HEK293 (cell line): ENCODE data around the gene KEAP1.
A peak's percentile ranks its signal among the peaks of the same experiment; 100 is the strongest.

Source experiments
- BCL11A ChIP-seq: fragments of 450-650 bp; formaldehyde crosslinking; IDR thresholded peaks from 2 replicates; pipeline ENCODE4 v1.5.1; 2016; ENCODE audit warnings: low read depth, missing biosample characterization, missing genetic modification characterization
- EGR2 ChIP-seq: fragments of 450-650 bp; formaldehyde crosslinking; IDR thresholded peaks from 2 replicates; pipeline ENCODE4 v1.5.1; 2016; ENCODE audit warnings: low read depth, missing biosample characterization, missing genetic modification characterization
- HOXD13 ChIP-seq: sonication (generic); formaldehyde crosslinking; IDR thresholded peaks from 2 replicates; pipeline ENCODE4 v1.8.0; 2022; ENCODE audit warnings: missing genetic modification reagents, borderline replicate concordance
- KLF8 ChIP-seq: fragments of 450-650 bp; formaldehyde crosslinking; IDR thresholded peaks from 2 replicates; pipeline ENCODE4 v1.5.1; 2016; ENCODE audit warnings: missing biosample characterization, missing genetic modification characterization
- KLF9 ChIP-seq: fragments of 450-650 bp; formaldehyde crosslinking; IDR thresholded peaks from 2 replicates; pipeline ENCODE4 v1.5.1; 2016; ENCODE audit warnings: missing biosample characterization, missing genetic modification characterization, low read depth
- OSR2 ChIP-seq: fragments of 450-650 bp; formaldehyde crosslinking; IDR thresholded peaks from 2 replicates; pipeline ENCODE4 v1.5.1; 2016; ENCODE audit warnings: missing biosample characterization, missing genetic modification characterization
- OVOL3 ChIP-seq: fragments of 450-650 bp; formaldehyde crosslinking; IDR thresholded peaks from 2 replicates; pipeline ENCODE4 v1.5.1; 2016; ENCODE audit warnings: missing biosample characterization, missing genetic modification characterization
- YY1 ChIP-seq: fragments of 450-650 bp; formaldehyde crosslinking; IDR thresholded peaks from 2 replicates; pipeline ENCODE4 v1.5.1; 2018; ENCODE audit warnings: missing biosample characterization, missing genetic modification characterization
- ZNF10 ChIP-seq: fragments of 450-650 bp; formaldehyde crosslinking; IDR thresholded peaks from 2 replicates; pipeline ENCODE4 v1.5.1; 2017; ENCODE audit warnings: missing biosample characterization, missing genetic modification characterization
- ZNF114 ChIP-seq: fragments of 450-650 bp; formaldehyde crosslinking; IDR thresholded peaks from 2 replicates; pipeline ENCODE4 v1.5.0; 2017; ENCODE audit warnings: missing biosample characterization, missing genetic modification characterization
- ZNF16 ChIP-seq: fragments of 450-650 bp; formaldehyde crosslinking; IDR thresholded peaks from 2 replicates; pipeline ENCODE4 v1.5.1; 2016; ENCODE audit warnings: low read depth, missing biosample characterization, missing genetic modification characterization
- ZNF175 ChIP-seq: fragments of 450-650 bp; formaldehyde crosslinking; IDR thresholded peaks from 2 replicates; pipeline ENCODE4 v1.5.1; 2016; ENCODE audit warnings: missing biosample characterization, missing genetic modification characterization
- ZNF184 ChIP-seq: fragments of 450-650 bp; IDR thresholded peaks from 2 replicates; pipeline ENCODE4 v1.5.1; 2018; ENCODE audit warnings: missing biosample characterization, mild to moderate bottlenecking, missing genetic modification characterization
- ZNF19 ChIP-seq: fragments of 450-650 bp; formaldehyde crosslinking; IDR thresholded peaks from 2 replicates; pipeline ENCODE4; 2016; ENCODE audit warnings: missing biosample characterization, missing genetic modification characterization, low read depth
- ZNF202 ChIP-seq: fragments of 450-650 bp; formaldehyde crosslinking; IDR thresholded peaks from 2 replicates; pipeline ENCODE4 v1.5.1; 2016; ENCODE audit warnings: missing biosample characterization, missing genetic modification characterization, borderline replicate concordance
- ZNF221 ChIP-seq: fragments of 450-650 bp; formaldehyde crosslinking; IDR thresholded peaks from 2 replicates; pipeline ENCODE4 v1.5.1; 2017; ENCODE audit warnings: missing biosample characterization, missing genetic modification characterization, borderline replicate concordance
- ZNF23 ChIP-seq: fragments of 450-650 bp; formaldehyde crosslinking; IDR thresholded peaks from 2 replicates; pipeline ENCODE4 v1.5.1; 2016; ENCODE audit warnings: missing biosample characterization, missing genetic modification characterization, borderline replicate concordance
- ZNF341 ChIP-seq: fragments of 450-650 bp; formaldehyde crosslinking; IDR thresholded peaks from 2 replicates; pipeline ENCODE4; 2016; ENCODE audit warnings: low read depth, missing biosample characterization, missing genetic modification characterization
- ZNF394 ChIP-seq: fragments of 450-650 bp; formaldehyde crosslinking; IDR thresholded peaks from 2 replicates; pipeline ENCODE4 v1.5.1; 2016; ENCODE audit warnings: missing biosample characterization, missing genetic modification characterization, mild to moderate bottlenecking, moderate library complexity, borderline replicate concordance
- ZNF426 ChIP-seq: fragments of 450-650 bp; formaldehyde crosslinking; IDR thresholded peaks from 2 replicates; pipeline ENCODE4 v1.5.1; 2017; ENCODE audit warnings: missing biosample characterization, missing genetic modification characterization, mild to moderate bottlenecking, inconsistent platforms, moderate library complexity
- ZNF529 ChIP-seq: fragments of 450-650 bp; formaldehyde crosslinking; IDR thresholded peaks from 2 replicates; pipeline ENCODE4 v1.5.1; 2017; ENCODE audit warnings: missing genetic modification characterization, missing biosample characterization; ENCODE audit not compliant: insufficient replicate concordance
- ZNF560 ChIP-seq: fragments of 450-650 bp; formaldehyde crosslinking; IDR thresholded peaks from 2 replicates; pipeline ENCODE4 v1.5.1; 2017; ENCODE audit warnings: missing biosample characterization, missing genetic modification characterization, borderline replicate concordance
- ZNF600 ChIP-seq: fragments of 450-650 bp; formaldehyde crosslinking; IDR thresholded peaks from 2 replicates; pipeline ENCODE4 v1.5.1; 2016; ENCODE audit warnings: missing biosample characterization, missing genetic modification characterization
- ZNF623 ChIP-seq: fragments of 450-650 bp; formaldehyde crosslinking; IDR thresholded peaks from 2 replicates; pipeline ENCODE4 v1.5.1; 2016; ENCODE audit warnings: missing biosample characterization, missing genetic modification characterization
- ZNF658 ChIP-seq: fragments of 450-650 bp; formaldehyde crosslinking; IDR thresholded peaks from 2 replicates; pipeline ENCODE4; 2016; ENCODE audit warnings: missing biosample characterization, missing genetic modification characterization
- ZSCAN16 ChIP-seq: fragments of 450-650 bp; formaldehyde crosslinking; IDR thresholded peaks from 2 replicates; pipeline ENCODE4 v1.5.1; 2016; ENCODE audit warnings: missing biosample characterization, missing genetic modification characterization
- TF ChIP-seq, protein P1 (sequence below): fragments of 450-650 bp; formaldehyde crosslinking; IDR thresholded peaks from 2 replicates; pipeline ENCODE4 v1.5.1; 2016; ENCODE audit warnings: missing biosample characterization, missing genetic modification characterization, low read depth
- TF ChIP-seq, protein P2 (sequence below): fragments of 450-650 bp; formaldehyde crosslinking; IDR thresholded peaks from 2 replicates; pipeline ENCODE4 v1.5.1; 2017; ENCODE audit warnings: missing biosample characterization, missing genetic modification characterization
- TF ChIP-seq, protein P3 (sequence below): fragments of 450-650 bp; formaldehyde crosslinking; IDR thresholded peaks from 2 replicates; pipeline ENCODE4 v1.5.1; 2016; ENCODE audit warnings: missing biosample characterization, missing genetic modification characterization
- TF ChIP-seq, protein P4 (sequence below): fragments of 450-650 bp; formaldehyde crosslinking; IDR thresholded peaks from 2 replicates; pipeline ENCODE4 v1.5.1; 2016; ENCODE audit warnings: missing biosample characterization, missing genetic modification characterization
- TF ChIP-seq, protein P5 (sequence below): fragments of 450-650 bp; formaldehyde crosslinking; IDR thresholded peaks from 2 replicates; pipeline ENCODE4 v1.5.1; 2016; ENCODE audit warnings: missing biosample characterization, missing genetic modification characterization
- TF ChIP-seq, protein P6 (sequence below): fragments of 450-650 bp; formaldehyde crosslinking; IDR thresholded peaks from 2 replicates; pipeline ENCODE4 v1.5.1; 2016; ENCODE audit warnings: missing biosample characterization, missing genetic modification characterization

The KEAP1 gene

DNA sequence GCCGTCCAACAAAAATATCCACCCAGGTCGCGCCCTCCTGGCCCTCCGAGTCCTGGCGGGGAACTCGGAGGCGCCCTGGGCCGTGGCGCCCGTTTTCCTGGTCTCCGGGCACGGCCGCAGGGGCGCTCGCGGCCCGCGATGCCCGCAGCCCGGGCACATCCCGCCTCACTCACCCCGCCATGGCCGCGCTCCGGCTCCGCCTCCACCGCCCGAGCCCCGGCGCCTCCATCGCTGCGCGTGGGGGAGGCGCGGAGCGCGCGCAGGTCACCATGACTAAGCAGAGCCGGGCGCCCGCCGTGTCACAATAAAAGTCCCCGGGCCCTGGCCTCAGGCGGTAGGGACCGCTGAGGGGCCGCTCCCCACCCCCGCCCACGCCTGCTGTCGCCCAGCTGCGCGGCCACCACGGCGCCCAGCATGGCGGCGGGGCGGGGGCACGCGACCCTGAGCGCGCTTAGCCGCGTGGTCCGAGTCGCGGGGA is 593 bp downstream of the KEAP1 start (continued):
- TF ChIP-seq, protein P1, sequence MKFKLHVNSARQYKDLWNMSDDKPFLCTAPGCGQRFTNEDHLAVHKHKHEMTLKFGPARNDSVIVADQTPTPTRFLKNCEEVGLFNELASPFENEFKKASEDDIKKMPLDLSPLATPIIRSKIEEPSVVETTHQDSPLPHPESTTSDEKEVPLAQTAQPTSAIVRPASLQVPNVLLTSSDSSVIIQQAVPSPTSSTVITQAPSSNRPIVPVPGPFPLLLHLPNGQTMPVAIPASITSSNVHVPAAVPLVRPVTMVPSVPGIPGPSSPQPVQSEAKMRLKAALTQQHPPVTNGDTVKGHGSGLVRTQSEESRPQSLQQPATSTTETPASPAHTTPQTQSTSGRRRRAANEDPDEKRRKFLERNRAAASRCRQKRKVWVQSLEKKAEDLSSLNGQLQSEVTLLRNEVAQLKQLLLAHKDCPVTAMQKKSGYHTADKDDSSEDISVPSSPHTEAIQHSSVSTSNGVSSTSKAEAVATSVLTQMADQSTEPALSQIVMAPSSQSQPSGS (tag by site-specific recombination), result no peak
- TF ChIP-seq, protein P2, sequence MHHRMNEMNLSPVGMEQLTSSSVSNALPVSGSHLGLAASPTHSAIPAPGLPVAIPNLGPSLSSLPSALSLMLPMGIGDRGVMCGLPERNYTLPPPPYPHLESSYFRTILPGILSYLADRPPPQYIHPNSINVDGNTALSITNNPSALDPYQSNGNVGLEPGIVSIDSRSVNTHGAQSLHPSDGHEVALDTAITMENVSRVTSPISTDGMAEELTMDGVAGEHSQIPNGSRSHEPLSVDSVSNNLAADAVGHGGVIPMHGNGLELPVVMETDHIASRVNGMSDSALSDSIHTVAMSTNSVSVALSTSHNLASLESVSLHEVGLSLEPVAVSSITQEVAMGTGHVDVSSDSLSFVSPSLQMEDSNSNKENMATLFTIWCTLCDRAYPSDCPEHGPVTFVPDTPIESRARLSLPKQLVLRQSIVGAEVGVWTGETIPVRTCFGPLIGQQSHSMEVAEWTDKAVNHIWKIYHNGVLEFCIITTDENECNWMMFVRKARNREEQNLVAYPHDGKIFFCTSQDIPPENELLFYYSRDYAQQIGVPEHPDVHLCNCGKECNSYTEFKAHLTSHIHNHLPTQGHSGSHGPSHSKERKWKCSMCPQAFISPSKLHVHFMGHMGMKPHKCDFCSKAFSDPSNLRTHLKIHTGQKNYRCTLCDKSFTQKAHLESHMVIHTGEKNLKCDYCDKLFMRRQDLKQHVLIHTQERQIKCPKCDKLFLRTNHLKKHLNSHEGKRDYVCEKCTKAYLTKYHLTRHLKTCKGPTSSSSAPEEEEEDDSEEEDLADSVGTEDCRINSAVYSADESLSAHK (tag by site-specific recombination), result no peak
- no peak for TF ChIP-seq ZNF10 (tag by site-specific recombination)
- no peak for TF ChIP-seq ZNF341 (tag by site-specific recombination)
- TF ChIP-seq KLF8 (tag by site-specific recombination), result no peak
- TF ChIP-seq ZNF560, result no peak
- no peak for TF ChIP-seq ZNF19 (tag by site-specific recombination)
- TF ChIP-seq OSR2 (tag by site-specific recombination), result 0 out of 2 replicates have a peak, but pooled peaks have one; percentile 7
- no peak for TF ChIP-seq ZNF426 (tag by site-specific recombination)
- no peak for TF ChIP-seq ZNF23 (tag by site-specific recombination)
- no peak for TF ChIP-seq ZNF114 (tag by site-specific recombination)
- TF ChIP-seq ZNF394 (tag by site-specific recombination), result no peak
- TF ChIP-seq YY1 (tag by site-specific recombination), result peak; percentile 89
- TF ChIP-seq ZNF175 (tag by site-specific recombination), result no peak
- peak; percentile 21; the same call in 1 of the 2 replicates for TF ChIP-seq EGR2
- TF ChIP-seq HOXD13 (CRISPR knock-in tag), result no peak
- TF ChIP-seq ZNF600 (tag by site-specific recombination), result no peak
- TF ChIP-seq KLF9, result peak; percentile 40
- no peak for TF ChIP-seq ZNF529 (tag by site-specific recombination)
- TF ChIP-seq ZNF221 (tag by site-specific recombination), result 0 out of 2 replicates have a peak, but pooled peaks have one; percentile 13
- no peak for TF ChIP-seq ZNF658 (tag by site-specific recombination)
- TF ChIP-seq, protein P3, sequence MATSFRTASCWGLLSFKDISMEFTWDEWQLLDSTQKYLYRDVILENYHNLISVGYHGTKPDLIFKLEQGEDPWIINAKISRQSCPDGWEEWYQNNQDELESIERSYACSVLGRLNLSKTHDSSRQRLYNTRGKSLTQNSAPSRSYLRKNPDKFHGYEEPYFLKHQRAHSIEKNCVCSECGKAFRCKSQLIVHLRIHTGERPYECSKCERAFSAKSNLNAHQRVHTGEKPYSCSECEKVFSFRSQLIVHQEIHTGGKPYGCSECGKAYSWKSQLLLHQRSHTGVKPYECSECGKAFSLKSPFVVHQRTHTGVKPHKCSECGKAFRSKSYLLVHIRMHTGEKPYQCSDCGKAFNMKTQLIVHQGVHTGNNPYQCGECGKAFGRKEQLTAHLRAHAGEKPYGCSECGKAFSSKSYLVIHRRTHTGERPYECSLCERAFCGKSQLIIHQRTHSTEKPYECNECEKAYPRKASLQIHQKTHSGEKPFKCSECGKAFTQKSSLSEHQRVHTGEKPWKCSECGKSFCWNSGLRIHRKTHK (tag by site-specific recombination), result no peak
- TF ChIP-seq, protein P4, sequence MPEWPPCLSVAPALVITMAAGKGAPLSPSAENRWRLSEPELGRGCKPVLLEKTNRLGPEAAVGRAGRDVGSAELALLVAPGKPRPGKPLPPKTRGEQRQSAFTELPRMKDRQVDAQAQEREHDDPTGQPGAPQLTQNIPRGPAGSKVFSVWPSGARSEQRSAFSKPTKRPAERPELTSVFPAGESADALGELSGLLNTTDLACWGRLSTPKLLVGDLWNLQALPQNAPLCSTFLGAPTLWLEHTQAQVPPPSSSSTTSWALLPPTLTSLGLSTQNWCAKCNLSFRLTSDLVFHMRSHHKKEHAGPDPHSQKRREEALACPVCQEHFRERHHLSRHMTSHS (tag by site-specific recombination), result no peak
- TF ChIP-seq ZNF184 (tag by site-specific recombination), result peak; percentile 78
- no peak for TF ChIP-seq OVOL3
- TF ChIP-seq, protein P5, sequence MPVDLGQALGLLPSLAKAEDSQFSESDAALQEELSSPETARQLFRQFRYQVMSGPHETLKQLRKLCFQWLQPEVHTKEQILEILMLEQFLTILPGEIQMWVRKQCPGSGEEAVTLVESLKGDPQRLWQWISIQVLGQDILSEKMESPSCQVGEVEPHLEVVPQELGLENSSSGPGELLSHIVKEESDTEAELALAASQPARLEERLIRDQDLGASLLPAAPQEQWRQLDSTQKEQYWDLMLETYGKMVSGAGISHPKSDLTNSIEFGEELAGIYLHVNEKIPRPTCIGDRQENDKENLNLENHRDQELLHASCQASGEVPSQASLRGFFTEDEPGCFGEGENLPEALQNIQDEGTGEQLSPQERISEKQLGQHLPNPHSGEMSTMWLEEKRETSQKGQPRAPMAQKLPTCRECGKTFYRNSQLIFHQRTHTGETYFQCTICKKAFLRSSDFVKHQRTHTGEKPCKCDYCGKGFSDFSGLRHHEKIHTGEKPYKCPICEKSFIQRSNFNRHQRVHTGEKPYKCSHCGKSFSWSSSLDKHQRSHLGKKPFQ (tag by site-specific recombination), result no peak
- TF ChIP-seq, protein P6, sequence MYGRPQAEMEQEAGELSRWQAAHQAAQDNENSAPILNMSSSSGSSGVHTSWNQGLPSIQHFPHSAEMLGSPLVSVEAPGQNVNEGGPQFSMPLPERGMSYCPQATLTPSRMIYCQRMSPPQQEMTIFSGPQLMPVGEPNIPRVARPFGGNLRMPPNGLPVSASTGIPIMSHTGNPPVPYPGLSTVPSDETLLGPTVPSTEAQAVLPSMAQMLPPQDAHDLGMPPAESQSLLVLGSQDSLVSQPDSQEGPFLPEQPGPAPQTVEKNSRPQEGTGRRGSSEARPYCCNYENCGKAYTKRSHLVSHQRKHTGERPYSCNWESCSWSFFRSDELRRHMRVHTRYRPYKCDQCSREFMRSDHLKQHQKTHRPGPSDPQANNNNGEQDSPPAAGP (tag by site-specific recombination), result no peak
- no peak for TF ChIP-seq ZNF623 (tag by site-specific recombination)
- TF ChIP-seq ZSCAN16, result no peak
- TF ChIP-seq BCL11A, result no peak
- no peak for TF ChIP-seq ZNF202 (tag by site-specific recombination)
- no peak for TF ChIP-seq ZNF16 (tag by site-specific recombination)
